IMR-90 (cell line): ENCODE results near the gene ZMIZ1. TPM values are rescaled to one million over a fixed set of nuclear protein-coding genes. Genes with fewer than 3 reads are reported as not detected.

Experiments
- ATAC-seq: fragments of 200-7000 bp; cut with Tn5 transposase; 2 replicates; pipeline ENCODE4 v1.9.1; 2020; ENCODE audit warnings: low read depth, mild to moderate bottlenecking, moderate library complexity
- BruUV-seq: library from RNA; stranded (reverse); fragments of 400-500 nt; replicated peaks from 2 replicates; lab custom pipeline; 2021; lab: Mats Ljungman, UMichigan
- CTCF ChIA-PET: fragments of 300-600 bp; formaldehyde crosslinking; extraction: SDS; loops from one replicate; lab custom pipeline; 2021; ENCODE audit warnings: antibody characterized with exemption; lab: Yijun Ruan, JAX
- POLR2A ChIA-PET: fragments of 300-600 bp; sonication (Branson Sonifier 250); formaldehyde crosslinking; loops from one replicate; lab custom pipeline; 2022; ENCODE audit warnings: antibody characterized with exemption; ENCODE audit not compliant: unreplicated experiment; lab: Charles Lee
- DNase-seq: peaks from one replicate; pipeline ENCODE4 v3.0.0; 2013
- H2AFZ ChIP-seq: replicated peaks from 2 replicates; pipeline ENCODE3; 2013; ENCODE audit warnings: low read length, mild to moderate bottlenecking; ENCODE audit not compliant: poor library complexity
- H2AK5ac ChIP-seq: 2 replicates; pipeline ENCODE4 v1.6.1; 2013; ENCODE audit warnings: low read depth, low read length, inconsistent platforms
- H2AK9ac ChIP-seq: replicated peaks from 2 replicates; pipeline ENCODE3; 2013; ENCODE audit warnings: mild to moderate bottlenecking, low read depth, low read length, moderate library complexity; ENCODE audit not compliant: poor library complexity
- H2BK120ac ChIP-seq: 2 replicates; pipeline ENCODE4 v1.6.1; 2013; ENCODE audit warnings: low read depth, low read length, inconsistent platforms
- H2BK15ac ChIP-seq: 3 replicates; pipeline ENCODE4 v1.6.1; 2013; ENCODE audit warnings: low read depth, low read length, inconsistent platforms
- H2BK20ac ChIP-seq: 2 replicates; pipeline ENCODE4 v1.6.1; 2013; ENCODE audit warnings: low read depth, mild to moderate bottlenecking, inconsistent platforms, low read length, moderate library complexity
- H2BK5ac ChIP-seq: 2 replicates; pipeline ENCODE4 v1.6.1; 2013; ENCODE audit warnings: mild to moderate bottlenecking, low read depth, low read length, inconsistent platforms; ENCODE audit not compliant: poor library complexity, severe bottlenecking
- H3K14ac ChIP-seq: replicated peaks from 2 replicates; pipeline ENCODE4 v1.6.1; 2013; ENCODE audit warnings: low read depth, low read length, inconsistent platforms
- H3K18ac ChIP-seq: 2 replicates; pipeline ENCODE4 v1.6.1; 2013; ENCODE audit warnings: low read depth, low read length, control low read depth
- H3K23ac ChIP-seq: 2 replicates; pipeline ENCODE4 v1.6.1; 2013; ENCODE audit warnings: low read depth, low read length, inconsistent platforms
- H3K27ac ChIP-seq: 2 replicates; pipeline ENCODE4 v1.5.1; 2013; ENCODE audit warnings: mild to moderate bottlenecking, control low read depth, low read length; ENCODE audit not compliant: insufficient read depth
- H3K27me3 ChIP-seq: 2 replicates; pipeline ENCODE4 v1.6.1; 2013; ENCODE audit warnings: low read length; ENCODE audit not compliant: control insufficient read depth, insufficient read depth
- H3K36me3 ChIP-seq: 2 replicates; pipeline ENCODE4 v1.6.1; 2013; ENCODE audit warnings: low read length, mixed read lengths; ENCODE audit not compliant: control insufficient read depth, insufficient read depth
- H3K4ac ChIP-seq: 2 replicates; pipeline ENCODE4 v1.6.1; 2013; ENCODE audit warnings: low read depth, low read length, inconsistent platforms
- H3K4me1 ChIP-seq: 2 replicates; pipeline ENCODE4 v1.6.1; 2013; ENCODE audit warnings: low read length, mixed read lengths; ENCODE audit not compliant: control insufficient read depth, insufficient read depth
- H3K4me2 ChIP-seq: 2 replicates; pipeline ENCODE4 v1.6.1; 2013; ENCODE audit warnings: low read depth, mild to moderate bottlenecking, control low read depth, low read length, moderate library complexity
- H3K4me3 ChIP-seq: 2 replicates; pipeline ENCODE4 v1.5.1; 2013; ENCODE audit warnings: low read depth, mild to moderate bottlenecking, control low read depth, low read length, moderate library complexity; ENCODE audit not compliant: insufficient read depth
- H3K56ac ChIP-seq: 2 replicates; pipeline ENCODE4 v1.6.1; 2013; ENCODE audit warnings: low read length, inconsistent platforms; ENCODE audit not compliant: insufficient read depth; ENCODE audit errors: extremely low read depth
- H3K79me1 ChIP-seq, 2 experiments: 2 replicates each; pipeline ENCODE4 v1.6.1; 2013; ENCODE audit warnings: low read length in 2 of 2, inconsistent platforms in 1 of 2, low read depth in 1 of 2
- H3K9ac ChIP-seq: 2 replicates; pipeline ENCODE4 v1.6.1; 2013; ENCODE audit warnings: low read depth, low read length, control low read depth
- H3K9me1 ChIP-seq: 2 replicates; pipeline ENCODE4 v1.6.1; 2013; ENCODE audit warnings: low read length, inconsistent platforms; ENCODE audit not compliant: insufficient read depth
- H3K9me3 ChIP-seq: 2 replicates; pipeline ENCODE4 v1.6.1; 2013; ENCODE audit warnings: low read length; ENCODE audit not compliant: control insufficient read depth, insufficient read depth
- H4K20me1 ChIP-seq: 2 replicates; pipeline ENCODE4 v1.6.1; 2013; ENCODE audit warnings: low read length, inconsistent platforms; ENCODE audit not compliant: insufficient read depth
- H4K5ac ChIP-seq: 2 replicates; pipeline ENCODE4 v1.6.1; 2013; ENCODE audit warnings: mild to moderate bottlenecking, low read depth, low read length, control low read depth
- H4K8ac ChIP-seq, 2 experiments: 2 replicates each; pipeline ENCODE4 v1.6.1; 2013; ENCODE audit warnings: low read depth in 2 of 2, low read length in 2 of 2, control low read depth in 1 of 2, inconsistent platforms in 1 of 2
- H4K91ac ChIP-seq: 2 replicates; pipeline ENCODE4 v1.6.1; 2013; ENCODE audit warnings: low read depth, low read length, inconsistent platforms; ENCODE audit not compliant: insufficient read depth
- BHLHE40 ChIP-seq: fragments of 150-350 bp; IDR thresholded peaks from 2 replicates; pipeline ENCODE4 v1.6.1; 2016; ENCODE audit warnings: mild to moderate bottlenecking, low read depth, low read length
- CEBPB ChIP-seq: IDR thresholded peaks from 2 replicates; pipeline ENCODE4 v1.6.1; 2012; ENCODE audit warnings: low read depth, low read length, improper control_type of control experiment
- CHD1 ChIP-seq: IDR thresholded peaks from 2 replicates; pipeline ENCODE4 v1.6.1; 2012; ENCODE audit warnings: low read depth, low read length, improper control_type of control experiment
- ELK1 ChIP-seq: fragments of 150-350 bp; IDR thresholded peaks from 2 replicates; pipeline ENCODE4 v1.6.1; 2016; ENCODE audit warnings: low read depth, mild to moderate bottlenecking, low read length, moderate library complexity, borderline replicate concordance
- FOS ChIP-seq: fragments of 150-350 bp; IDR thresholded peaks from 2 replicates; pipeline ENCODE4 v1.6.1; 2016; ENCODE audit warnings: low read depth, low read length
- MAFK ChIP-seq: IDR thresholded peaks from 2 replicates; pipeline ENCODE4 v1.6.1; 2012; ENCODE audit warnings: low read depth, low read length, improper control_type of control experiment
- MAZ ChIP-seq: IDR thresholded peaks from 2 replicates; pipeline ENCODE4 v1.6.1; 2012; ENCODE audit warnings: low read depth, mild to moderate bottlenecking, low read length, improper control_type of control experiment, moderate library complexity, borderline replicate concordance
- MXI1 ChIP-seq: IDR thresholded peaks from 2 replicates; pipeline ENCODE4 v1.6.1; 2012; ENCODE audit warnings: low read depth, mild to moderate bottlenecking, low read length, moderate library complexity, borderline replicate concordance
- NFE2L2 ChIP-seq: fragments of 150-350 bp; IDR thresholded peaks from 2 replicates; pipeline ENCODE4 v1.6.1; 2016; ENCODE audit warnings: low read depth, mild to moderate bottlenecking, low read length
- POLR2A ChIP-seq: IDR thresholded peaks from 2 replicates; pipeline ENCODE4 v1.6.1; 2012; ENCODE audit warnings: mild to moderate bottlenecking, low read depth, low read length
- RAD21 ChIP-seq: IDR thresholded peaks from 2 replicates; pipeline ENCODE4 v1.6.1; 2012; ENCODE audit warnings: low read length, improper control_type of control experiment
- RCOR1 ChIP-seq: IDR thresholded peaks from 2 replicates; pipeline ENCODE4 v1.6.1; 2012; ENCODE audit warnings: mild to moderate bottlenecking, low read length, improper control_type of control experiment; ENCODE audit not compliant: insufficient replicate concordance
- RFX5 ChIP-seq: IDR thresholded peaks from 2 replicates; pipeline ENCODE4 v1.8.0; 2012; ENCODE audit warnings: low read depth, mild to moderate bottlenecking, low read length, moderate library complexity
- SMC3 ChIP-seq: fragments of 150-350 bp; IDR thresholded peaks from 2 replicates; pipeline ENCODE4 v1.6.1; 2016; ENCODE audit warnings: low read depth, mild to moderate bottlenecking, antibody characterized with exemption, low read length, moderate library complexity
- WGBS, 2 experiments: methylation state at CpG; one replicate each; pipeline versions ENCODE4 v1.1.5 to v1.1.7; 2013; ENCODE audit warnings: missing lambda C conversion rate in 2 of 2; ENCODE audit not compliant: insufficient read length in 1 of 2; ENCODE audit errors: extremely low coverage in 2 of 2; 5-methylcytosine and 5-hydroxymethylcytosine counted together
- dilution Hi-C: fragments of 300-500 bp; cut with HindIII; formaldehyde crosslinking; loops from one replicate; pipeline ENCODE4 v1.14.3; 2018; ENCODE audit warnings: low sequenced_read_pairs; ENCODE audit not compliant: unreplicated experiment
- in situ Hi-C: fragments of 300-500 bp; cut with MboI; formaldehyde crosslinking; loops from 3 replicates; pipeline ENCODE4 v1.14.3; 2019; ENCODE audit warnings: low sequenced_read_pairs, inconsistent platforms, mixed read lengths
- intact Hi-C: fragments of 100-400 bp; cut with micrococcal nuclease; formaldehyde crosslinking; loops from 2 replicates; pipeline ENCODE4 v1.10.0; 2022
- polyA plus RNA-seq, 3 experiments: library from polyadenylated mRNA; depleted of rRNA; stranded (reverse); fragments of >200 nt; gene quantifications; 2 replicates each; pipeline ENCODE4 v1.2.3, GENCODE V29; 2012; ENCODE audit warnings: low replicate concordance in 1 of 3
- total RNA-seq: library from RNA; depleted of rRNA; stranded (reverse); fragments of >200 nt; gene quantifications from 2 replicates; pipeline ENCODE4 v1.2.3, GENCODE V29; 2012
- TF ChIP-seq, protein P1 (sequence below): fragments of 150-350 bp; IDR thresholded peaks from 2 replicates; pipeline ENCODE4 v1.6.1; 2017; ENCODE audit warnings: mild to moderate bottlenecking, antibody characterized with exemption, low read length, low read depth
- TF ChIP-seq, protein P2 (sequence below): conservative IDR thresholded peaks from 2 replicates; pipeline ENCODE4 v1.5.1; 2012; ENCODE audit warnings: mild to moderate bottlenecking, low read depth, low read length, improper control_type of control experiment

ZMIZ1 gene
- total and polyA plus RNA-seq, 2 of the 4 experiments (the other 2 are of a cell fraction): 6.6 to 48.7 TPM

DNA sequence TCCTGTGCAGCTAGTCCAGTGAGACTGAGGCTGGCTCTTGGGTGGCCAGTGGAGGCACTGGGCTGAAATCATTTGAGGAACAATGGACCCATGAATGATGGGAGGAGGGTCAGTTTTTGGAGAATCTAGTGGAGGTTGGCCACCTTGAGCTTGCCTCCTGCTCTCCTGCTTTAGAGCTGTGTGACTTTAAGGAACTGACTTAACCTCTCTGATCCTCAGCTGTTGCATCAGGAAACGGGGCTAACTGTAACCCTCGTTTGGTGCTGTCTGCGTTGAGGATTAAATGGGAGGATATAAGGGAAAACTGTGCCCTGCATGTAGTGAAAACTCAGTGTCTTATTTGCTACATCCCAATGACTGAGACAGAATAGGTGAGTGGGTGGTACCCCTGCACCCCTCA lies 163.1 kb downstream of the ZMIZ1 start:
- no peak overlapping the region for H3K4me3 ChIP-seq
- H2AK5ac ChIP-seq: no peak overlapping the region
- H3K36me3 ChIP-seq: peaks cover 54% of the 10 kb centered on the region
- no peak overlapping the region for H2BK120ac ChIP-seq
- intact Hi-C loops (no loop called here), dilution Hi-C loops (no loop called here), in situ Hi-C loops (no loop called here)
- H4K91ac ChIP-seq: no peak overlapping the region
- peaks cover 31% of the 10 kb centered on the region for H3K4me1 ChIP-seq
- no peaks in the 10 kb centered on the region for H3K9me3 ChIP-seq
- ChIA-PET POLR2A (no interaction called here), CTCF (no interaction called here)
- H4K5ac ChIP-seq: no peak overlapping the region
- no peak overlapping the region for H3K9ac ChIP-seq
- no peak overlapping the region for H3K56ac ChIP-seq
- no peaks in the 10 kb centered on the region for H3K27me3 ChIP-seq
- H2BK5ac ChIP-seq: no peak overlapping the region
- WGBS, 2 experiments: no CpG with 5 or more reads among the region's 3 CpGs
- peaks cover 39% of the 10 kb centered on the region for H3K9me1 ChIP-seq
- H4K20me1 ChIP-seq: peaks cover 86% of the 10 kb centered on the region
- BruUV-seq: no TSS peak
- H3K27ac ChIP-seq: no peak overlapping the region
- no peak overlapping the region for H2AFZ ChIP-seq
- peaks cover 55 to 97% of the 10 kb centered on the region in 2 experiments for H3K79me1 ChIP-seq
- H2AK9ac ChIP-seq: no peak overlapping the region
- H3K4me2 ChIP-seq: no peak overlapping the region
- H3K18ac ChIP-seq: no peak overlapping the region
- H3K23ac ChIP-seq: no peak overlapping the region
- no peak overlapping the region for H4K8ac ChIP-seq
- H3K14ac ChIP-seq: no peak overlapping the region
- H2BK15ac ChIP-seq: no peak overlapping the region
- no peak overlapping the region for H3K4ac ChIP-seq
- TF ChIP-seq POLR2A (no peak), CHD1 (no peak), RAD21 (no peak), RFX5 (no peak), ELK1 (no peak), RCOR1 (no peak), SMC3 (no peak), CEBPB (no peak), MAFK (no peak), MXI1 (no peak), MAZ (no peak), BHLHE40 (no peak), NFE2L2 (no peak), FOS (no peak)
- TF ChIP-seq, protein P1, sequence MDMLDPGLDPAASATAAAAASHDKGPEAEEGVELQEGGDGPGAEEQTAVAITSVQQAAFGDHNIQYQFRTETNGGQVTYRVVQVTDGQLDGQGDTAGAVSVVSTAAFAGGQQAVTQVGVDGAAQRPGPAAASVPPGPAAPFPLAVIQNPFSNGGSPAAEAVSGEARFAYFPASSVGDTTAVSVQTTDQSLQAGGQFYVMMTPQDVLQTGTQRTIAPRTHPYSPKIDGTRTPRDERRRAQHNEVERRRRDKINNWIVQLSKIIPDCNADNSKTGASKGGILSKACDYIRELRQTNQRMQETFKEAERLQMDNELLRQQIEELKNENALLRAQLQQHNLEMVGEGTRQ: no peak
- TF ChIP-seq, protein P2, sequence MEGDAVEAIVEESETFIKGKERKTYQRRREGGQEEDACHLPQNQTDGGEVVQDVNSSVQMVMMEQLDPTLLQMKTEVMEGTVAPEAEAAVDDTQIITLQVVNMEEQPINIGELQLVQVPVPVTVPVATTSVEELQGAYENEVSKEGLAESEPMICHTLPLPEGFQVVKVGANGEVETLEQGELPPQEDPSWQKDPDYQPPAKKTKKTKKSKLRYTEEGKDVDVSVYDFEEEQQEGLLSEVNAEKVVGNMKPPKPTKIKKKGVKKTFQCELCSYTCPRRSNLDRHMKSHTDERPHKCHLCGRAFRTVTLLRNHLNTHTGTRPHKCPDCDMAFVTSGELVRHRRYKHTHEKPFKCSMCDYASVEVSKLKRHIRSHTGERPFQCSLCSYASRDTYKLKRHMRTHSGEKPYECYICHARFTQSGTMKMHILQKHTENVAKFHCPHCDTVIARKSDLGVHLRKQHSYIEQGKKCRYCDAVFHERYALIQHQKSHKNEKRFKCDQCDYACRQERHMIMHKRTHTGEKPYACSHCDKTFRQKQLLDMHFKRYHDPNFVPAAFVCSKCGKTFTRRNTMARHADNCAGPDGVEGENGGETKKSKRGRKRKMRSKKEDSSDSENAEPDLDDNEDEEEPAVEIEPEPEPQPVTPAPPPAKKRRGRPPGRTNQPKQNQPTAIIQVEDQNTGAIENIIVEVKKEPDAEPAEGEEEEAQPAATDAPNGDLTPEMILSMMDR: no peak
- no peak for DNase-seq
- no peak for ATAC-seq
- no peak overlapping the region for H2BK20ac ChIP-seq
